B cell (primary cell): Measurements from ENCODE around the gene TSEN54. TPM values are rescaled to one million over a fixed set of nuclear protein-coding genes. Genes with fewer than 3 reads are reported as not detected.

ENCODE experiments used
- ATAC-seq: fragments of 200-7000 bp; cut with Tn5 transposase; one replicate; pipeline ENCODE4 v1.10.0; 2021; ENCODE audit warnings: low read depth, mild to moderate bottlenecking, moderate number of reproducible peaks, moderate library complexity
- CTCF ChIA-PET: fragments of 350-600 bp; sonication (Branson Sonifier 250); formaldehyde crosslinking; loops from one replicate; lab custom pipeline; 2021; ENCODE audit warnings: antibody characterized with exemption, inconsistent platforms; lab: Charles Lee
- POLR2A ChIA-PET: fragments of 350-600 bp; sonication (Branson Sonifier 250); formaldehyde crosslinking; loops from one replicate; lab custom pipeline; 2021; ENCODE audit warnings: antibody characterized with exemption; lab: Charles Lee
- DNase-seq: peaks from one replicate; pipeline ENCODE4 v3.0.0; 2013
- H2AFZ ChIP-seq: 2 replicates; pipeline ENCODE4 v1.6.1; 2012; ENCODE audit warnings: mild to moderate bottlenecking, low read depth, low read length; ENCODE audit not compliant: insufficient read depth, poor library complexity, severe bottlenecking
- H3K27ac ChIP-seq, 2 donors: 1 replicate in 1 of 2; 2 replicates in 1 of 2; pipeline ENCODE4 v1.5.1; 2012 to 2013; ENCODE audit warnings: low read length in 2 of 2, mild to moderate bottlenecking in 2 of 2, moderate library complexity in 1 of 2
- H3K27me3 ChIP-seq, 4 experiments: fragments of 200-600 bp in 1 of 4; sonication (generic) in 1 of 4; replicated peaks in 1 of 4; 1 replicate in 2 of 4; 2 replicates in 2 of 4; pipeline versions ENCODE4 v1.6.1 to v1.7.0; 2013 to 2016; ENCODE audit warnings: low read length in 3 of 4, mild to moderate bottlenecking in 2 of 4, mixed read lengths in 1 of 4, moderate library complexity in 1 of 4; ENCODE audit not compliant: insufficient read depth in 4 of 4, control insufficient read depth in 3 of 4; ENCODE audit errors: control extremely low read depth in 1 of 4
- H3K36me3 ChIP-seq, 2 experiments: replicated peaks in 1 of 2; 1 replicate in 1 of 2; 2 replicates in 1 of 2; pipeline versions ENCODE4 v1.6.1 to v1.7.1; 2013; ENCODE audit warnings: low read length in 1 of 2; ENCODE audit not compliant: insufficient read depth in 2 of 2, control insufficient read depth in 1 of 2; ENCODE audit errors: control extremely low read depth in 1 of 2, extremely low read depth in 1 of 2
- H3K4me1 ChIP-seq, 2 donors: fragments of 200-600 bp in 1 of 2; sonication (generic) in 1 of 2; 1 replicate in 1 of 2; 2 replicates in 1 of 2; pipeline versions ENCODE4 v1.5.1 to v1.6.1; 2013 to 2017; ENCODE audit warnings: low read length in 2 of 2; ENCODE audit not compliant: control insufficient read depth in 2 of 2, insufficient read depth in 2 of 2
- H3K4me2 ChIP-seq: replicated peaks from 2 replicates; pipeline ENCODE3; 2012; ENCODE audit warnings: mild to moderate bottlenecking, low read depth, low read length; ENCODE audit not compliant: poor library complexity, severe bottlenecking
- H3K4me3 ChIP-seq, 5 experiments: fragments of 200-600 bp in 1 of 5; sonication (generic) in 1 of 5; 1 replicate in 3 of 5; 2 replicates in 2 of 5; pipeline versions ENCODE4 v1.5.1 to v1.7.0; 2011 to 2016; ENCODE audit warnings: low read length in 4 of 5, mild to moderate bottlenecking in 4 of 5, low read depth in 2 of 5, control low read depth in 1 of 5, moderate library complexity in 1 of 5; ENCODE audit not compliant: insufficient read depth in 1 of 5; ENCODE audit errors: control extremely low read depth in 1 of 5, extremely low read depth in 1 of 5
- H3K79me2 ChIP-seq: fragments of 200-600 bp; sonication (generic); one replicate; pipeline ENCODE4 v1.6.0; 2016; ENCODE audit warnings: low read length; ENCODE audit not compliant: control insufficient read depth, insufficient read depth
- H3K9ac ChIP-seq: fragments of 200-600 bp; sonication (generic); 2 replicates; pipeline ENCODE4 v1.6.1; 2017; ENCODE audit warnings: mild to moderate bottlenecking, low read length, moderate library complexity
- H3K9me3 ChIP-seq, 3 donors: one replicate each; pipeline versions ENCODE4 v1.6.1 to v1.7.1; 2013; ENCODE audit warnings: low read length in 2 of 3; ENCODE audit not compliant: control insufficient read depth in 2 of 3, insufficient read depth in 1 of 3; ENCODE audit errors: control extremely low read depth in 1 of 3
- H4K20me1 ChIP-seq: 2 replicates; pipeline ENCODE4 v1.6.0; 2012; ENCODE audit warnings: mild to moderate bottlenecking, low read length; ENCODE audit not compliant: insufficient read depth, control insufficient read depth, poor library complexity, severe bottlenecking
- H3K27ac Mint-ChIP-seq: one replicate; pipeline ENCODE4 v1.8.0; 2021; ENCODE audit warnings: mixed read lengths
- H3K27me3 Mint-ChIP-seq: one replicate; pipeline ENCODE4 v1.8.0; 2021; ENCODE audit warnings: mixed read lengths
- H3K4me1 Mint-ChIP-seq: one replicate; pipeline ENCODE4 v1.8.0; 2021; ENCODE audit warnings: mixed read lengths
- H3K4me3 Mint-ChIP-seq: one replicate; pipeline ENCODE4 v1.8.0; 2021; ENCODE audit warnings: mixed read lengths
- H3K9me3 Mint-ChIP-seq: one replicate; pipeline ENCODE4 v1.8.0; 2022; ENCODE audit warnings: mixed read lengths; ENCODE audit not compliant: insufficient read depth
- CTCF ChIP-seq: fragments of 200-600 bp; IDR thresholded peaks from one replicate; pipeline ENCODE4 v1.8.0; 2022; ENCODE audit warnings: antibody characterized with exemption, mild to moderate bottlenecking
- EZH2 ChIP-seq: IDR thresholded peaks from 2 replicates; pipeline ENCODE4 v1.6.1; 2012; ENCODE audit warnings: borderline replicate concordance, low read depth, mild to moderate bottlenecking, moderate library complexity, low read length; ENCODE audit not compliant: insufficient read depth, poor library complexity, severe bottlenecking
- WGBS: methylation state at CpG from one replicate; pipeline ENCODE4 v1.1.5; 2013; ENCODE audit warnings: missing lambda C conversion rate; ENCODE audit not compliant: insufficient coverage; 5-methylcytosine and 5-hydroxymethylcytosine counted together
- intact Hi-C: fragments of 100-400 bp; cut with micrococcal nuclease; formaldehyde crosslinking; loops from one replicate; pipeline ENCODE4 v1.10.0; 2022
- polyA plus RNA-seq: library from polyadenylated mRNA; depleted of rRNA; stranded (reverse); fragments of >200 nt; gene quantifications from 2 replicates; pipeline ENCODE4 v1.2.3, GENCODE V29; 2012
- total RNA-seq, 2 donors: library from RNA; stranded (reverse); fragments of 120-200 nt in 1 of 2; gene quantifications; 1 replicate in 1 of 2; 2 replicates in 1 of 2; pipeline versions ENCODE4 v1.2.3 to v1.2.4, GENCODE V29; 2013 to 2022

Gene TSEN54
- total and polyA plus RNA-seq, 2 donors (not counting 1 experiment from before 2014, with no cell fraction given), result 33.0 to 45.9 TPM

GRCh38 chr17:75481194-75482068 lies 34.9 kb upstream of the TSEN54 start:
- H3K36me3 ChIP-seq, result peaks cover 0 to 5% of the 10 kb centered on the region in 2 experiments
- H4K20me1 ChIP-seq, result peaks cover 14% of the 10 kb centered on the region
- ATAC-seq (no peak), DNase-seq (no peak)
- H3K27me3 Mint-ChIP-seq, result no peaks in the 10 kb centered on the region
- intact Hi-C loops, result no loop called here
- H3K4me1 ChIP-seq, result no peaks in the 10 kb centered on the region
- H3K4me3 Mint-ChIP-seq, result no peak overlapping the region
- H2AFZ ChIP-seq, result no peak overlapping the region
- ChIA-PET CTCF (interaction anchor here (0.5 to 1.3 kb wide), 2 partner anchors 17 to 24 kb away, joined by 3 to 5 read pairs; no protein-coding TSS in a partner anchor), POLR2A (interaction anchor here (1.2 kb wide), 1 partner anchor 90 kb away, joined by 3 read pairs; no protein-coding TSS in a partner anchor)
- WGBS, result 98% methylated on average over 8 of the region's 13 CpGs
- peaks cover 21% of the 10 kb centered on the region for H3K79me2 ChIP-seq
- peaks cover 3% of the 10 kb centered on the region for H3K4me1 Mint-ChIP-seq
- H3K27ac ChIP-seq, result no peak overlapping the region
- TF ChIP-seq EZH2 (no peak), CTCF (no peak)
- no peak overlapping the region for H3K9ac ChIP-seq
- H3K27ac Mint-ChIP-seq, result no peak overlapping the region
- no peaks in the 10 kb centered on the region for H3K27me3 ChIP-seq
- no peak overlapping the region for H3K4me2 ChIP-seq
- no peaks in the 10 kb centered on the region for H3K9me3 Mint-ChIP-seq
- no peaks in the 10 kb centered on the region for H3K9me3 ChIP-seq
- no peak overlapping the region for H3K4me3 ChIP-seq
